Measurements from ENCODE around the gene AIFM2. TPM values are rescaled to one million over a fixed set of nuclear protein-coding genes. Genes with fewer than 3 reads are reported as not detected.
"Not testable (repeated sequence)": the region's sequence is repeated elsewhere in the genome, so short reads cannot be mapped to it uniquely, and the experiment has no call there.

AIFM2 gene
- total RNA-seq, 2 experiments from 2014 or later: 12.6 to 13.8 TPM

- DNase-seq: peak; percentile 86
- peaks cover 67% of the 10 kb centered on the region for H3K4me1 Mint-ChIP-seq
- H3K27ac Mint-ChIP-seq: peak overlapping the region; percentile 70
- ATAC-seq: peak; percentile 90
- H3K9me3 Mint-ChIP-seq (ENCODE audit: low read depth): no peaks in the 10 kb centered on the region
- H3K4me3 Mint-ChIP-seq: peak overlapping the region; percentile 54
- peaks cover 60% of the 10 kb centered on the region for H3K36me3 Mint-ChIP-seq
- CTCF ChIA-PET: interaction anchor here (0.7 to 3.7 kb wide), 3 partner anchors 17 to 69 kb away, joined by 3 to 33 read pairs (median 4); partner anchors contain the start of gene TYSND1
- no peaks in the 10 kb centered on the region for H3K27me3 Mint-ChIP-seq
These were observed 30.2 kb upstream of the AIFM2 start for GRCh38 chr10:70162892-70163201.

- Mint-ChIP-seq H3K36me3 (peaks cover 64% of the 10 kb centered on the region), H3K9me3 (ENCODE audit: low read depth) (no peaks in the 10 kb centered on the region), H3K4me1 (peaks cover 64% of the 10 kb centered on the region), H3K4me3 (peak overlapping the region; percentile 54), H3K27ac (peak overlapping the region; percentile 80), H3K27me3 (no peaks in the 10 kb centered on the region)
- CTCF ChIA-PET: interaction anchor here (0.8 to 3.7 kb wide), 2 partner anchors 16 to 35 kb away, joined by 4 to 33 read pairs; partner anchors contain the start of gene TYSND1
- ATAC-seq: peak; percentile 68
- no peak for DNase-seq
These were observed 29.7 kb upstream of the AIFM2 start for GRCh38 chr10:70162151-70162891.

GRCh38 chr10:70160798-70161197, 28.2 kb upstream of the AIFM2 start:
- no peak overlapping the region for H3K27ac Mint-ChIP-seq
- CTCF ChIA-PET: interaction anchor here (3.7 kb wide), 1 partner anchor 15 kb away, joined by 33 read pairs; the partner anchor contains the start of gene TYSND1
- ATAC-seq (no peak), DNase-seq (no peak)
- no peaks in the 10 kb centered on the region for H3K27me3 Mint-ChIP-seq
- H3K4me3 Mint-ChIP-seq: no peak overlapping the region
- no peaks in the 10 kb centered on the region for H3K9me3 Mint-ChIP-seq (ENCODE audit: low read depth)
- peaks cover 68% of the 10 kb centered on the region for H3K36me3 Mint-ChIP-seq
- peaks cover 60% of the 10 kb centered on the region for H3K4me1 Mint-ChIP-seq

GRCh38 chr10:70159366-70159765, 26.7 kb upstream of the AIFM2 start:
- not testable (repeated sequence) for H3K27ac Mint-ChIP-seq
- CTCF ChIA-PET: interaction anchor here (1.0 kb wide), 1 partner anchor 8 kb away, joined by 3 read pairs; no protein-coding TSS in a partner anchor

GRCh38 chr10:70158113-70158512, 25.5 kb upstream of the AIFM2 start:
- Mint-ChIP-seq H3K9me3 (ENCODE audit: low read depth) (no peaks in the 10 kb centered on the region), H3K4me1 (peaks cover 38% of the 10 kb centered on the region), H3K36me3 (peaks cover 75% of the 10 kb centered on the region), H3K27ac (no peak overlapping the region), H3K27me3 (no peaks in the 10 kb centered on the region), H3K4me3 (no peak overlapping the region)
- ATAC-seq (no peak), DNase-seq (no peak)
- CTCF ChIA-PET: interaction anchor here (1.4 to 3.3 kb wide), 2 partner anchors 12 to 42 kb away, joined by 8 to 28 read pairs; partner anchors contain the start of gene TYSND1

More at GRCh38 chr10:70159366-70159765, 26.7 kb upstream of the AIFM2 start:
- H3K4me3 Mint-ChIP-seq; ATAC-seq; DNase-seq; H3K9me3 Mint-ChIP-seq (ENCODE audit: low read depth); H3K27me3 Mint-ChIP-seq: not testable (repeated sequence)
- H3K36me3 Mint-ChIP-seq: peaks cover 74% of the 10 kb centered on the region
- H3K4me1 Mint-ChIP-seq: peaks cover 51% of the 10 kb centered on the region

- ATAC-seq (no peak), DNase-seq (no peak)
- Mint-ChIP-seq H3K36me3 (peaks cover 78% of the 10 kb centered on the region), H3K27ac (no peak overlapping the region), H3K4me3 (no peak overlapping the region), H3K4me1 (peaks cover 15% of the 10 kb centered on the region), H3K27me3 (no peaks in the 10 kb centered on the region), H3K9me3 (ENCODE audit: low read depth) (no peaks in the 10 kb centered on the region)
- CTCF ChIA-PET: interaction anchor here (3.3 kb wide), 1 partner anchor 9 kb away, joined by 28 read pairs; the partner anchor contains the start of gene TYSND1
These were observed 22.7 kb upstream of the AIFM2 start for GRCh38 chr10:70155255-70155838.

- Mint-ChIP-seq H3K4me1 (peaks cover 27% of the 10 kb centered on the region), H3K36me3 (peaks cover 38% of the 10 kb centered on the region)
These were observed 15.9 kb upstream of the AIFM2 start for GRCh38 chr10:70148516-70148915.

GRCh38 chr10:70147259-70147625, 14.6 kb upstream of the AIFM2 start:
- Mint-ChIP-seq H3K27ac (peak overlapping the region; percentile 87), H3K27me3 (no peaks in the 10 kb centered on the region), H3K4me3 (peak overlapping the region; percentile 87), H3K36me3 (peaks cover 26% of the 10 kb centered on the region), H3K9me3 (ENCODE audit: low read depth) (no peaks in the 10 kb centered on the region), H3K4me1 (peaks cover 32% of the 10 kb centered on the region)
- DNase-seq (no peak), ATAC-seq (no peak)
- CTCF ChIA-PET: interaction anchor here (0.8 to 4.7 kb wide), 19 partner anchors 9 to 216 kb away, joined by 3 to 69 read pairs (median 17); partner anchors contain the start of gene SAR1A

More at GRCh38 chr10:70148516-70148915, 15.9 kb upstream of the AIFM2 start:
- CTCF ChIA-PET: interaction anchor here (1.4 to 3.2 kb wide), 2 partner anchors 20 to 50 kb away, joined by 4 to 27 read pairs; no protein-coding TSS in a partner anchor
- H3K4me3 Mint-ChIP-seq: no peak overlapping the region
- no peaks in the 10 kb centered on the region for H3K27me3 Mint-ChIP-seq
- no peak for ATAC-seq
- no peak for DNase-seq
- H3K9me3 Mint-ChIP-seq (ENCODE audit: low read depth): no peaks in the 10 kb centered on the region
- H3K27ac Mint-ChIP-seq: no peak overlapping the region

- no peaks in the 10 kb centered on the region for H3K9me3 Mint-ChIP-seq (ENCODE audit: low read depth)
These were observed 14.0 kb upstream of the AIFM2 start, which contains the start of gene TYSND1 for GRCh38 chr10:70146489-70147258. Gene TYSND1 (minus strand): TSS chr10:70146700. CDS start chr10:70146586, 114 bp downstream.

GRCh38 chr10:70145666-70146488, 13.3 kb upstream of the AIFM2 start:
- peak; percentile 73 for ATAC-seq

More at GRCh38 chr10:70146489-70147258, 14.0 kb upstream of the AIFM2 start, which contains the start of gene TYSND1:
- CTCF ChIA-PET: interaction anchor here (0.5 to 4.7 kb wide), 44 partner anchors 10 to 310 kb away, joined by 3 to 69 read pairs (median 6); partner anchors contain the start of genes EIF4EBP2, PPA1 and SAR1A
- peaks cover 32% of the 10 kb centered on the region for H3K4me1 Mint-ChIP-seq
- H3K27ac Mint-ChIP-seq: peak within 1 kb of the TSS; percentile 91
- peak within 1 kb of the TSS; percentile 87 for H3K4me3 Mint-ChIP-seq
- DNase-seq (peak; percentile 97), ATAC-seq (peak; percentile 86)
- no peaks in the 10 kb centered on the region for H3K27me3 Mint-ChIP-seq
- peaks cover 20% of the 10 kb centered on the region for H3K36me3 Mint-ChIP-seq

GRCh38 chr10:70145166-70145665, 12.6 kb upstream of the AIFM2 start:
- no peak for ATAC-seq

More at GRCh38 chr10:70145666-70146488, 13.3 kb upstream of the AIFM2 start:
- Mint-ChIP-seq H3K9me3 (ENCODE audit: low read depth) (no peaks in the 10 kb centered on the region), H3K27me3 (no peaks in the 10 kb centered on the region), H3K4me1 (peaks cover 32% of the 10 kb centered on the region), H3K27ac (peak overlapping the region; percentile 91), H3K36me3 (peaks cover 15% of the 10 kb centered on the region), H3K4me3 (peak overlapping the region; percentile 87)
- CTCF ChIA-PET: interaction anchor here (0.5 to 4.7 kb wide), 46 partner anchors 9 to 310 kb away, joined by 3 to 69 read pairs (median 5); partner anchors contain the start of genes EIF4EBP2, PPA1 and SAR1A
- peak; percentile 84 for DNase-seq

More at GRCh38 chr10:70145166-70145665, 12.6 kb upstream of the AIFM2 start:
- Mint-ChIP-seq H3K4me3 (peak overlapping the region; percentile 87), H3K36me3 (peaks cover 11% of the 10 kb centered on the region), H3K9me3 (ENCODE audit: low read depth) (no peaks in the 10 kb centered on the region), H3K27me3 (no peaks in the 10 kb centered on the region), H3K27ac (peak overlapping the region; percentile 79), H3K4me1 (peaks cover 32% of the 10 kb centered on the region)
- CTCF ChIA-PET: interaction anchor here (0.7 to 4.7 kb wide), 25 partner anchors 8 to 236 kb away, joined by 3 to 69 read pairs (median 7); partner anchors contain the start of gene SAR1A
- DNase-seq: peak; percentile 53

Data from activated CD8-positive, alpha-beta memory T cell treated with anti-CD3 and anti-CD28 coated beads, Interleukin-2, amount 10 ng/mL, durations not matched to agents 7 days and 5 days (primary cell).